ENCODE data around the gene TAS2R7. TPM values are rescaled to one million over a fixed set of nuclear protein-coding genes. Genes with fewer than 3 reads are reported as not detected.

The TAS2R7 gene
- total and polyA plus RNA-seq, 10 of the 15 experiments (the other 5 are each of a cell fraction or from before 2014, with no cell fraction given), result not detected

- Histone ChIP-seq H3K4me3 (no peak overlapping the region), H2AFZ (ENCODE audit: control insufficient read depth, low read depth, low read length) (no peak overlapping the region), H3K79me2 (ENCODE audit: control insufficient read depth, insufficient read depth, low read length) (no peaks in the 10 kb centered on the region), H3K36me3 (ENCODE audit: control insufficient read depth in 2 of 2, insufficient read depth in 2 of 2, low read length in 1 of 2) (no peaks in the 10 kb centered on the region), H3K4me2 (ENCODE audit: control insufficient read depth, insufficient read depth) (no peak overlapping the region), H4K20me1 (ENCODE audit: control insufficient read depth, insufficient read depth) (no peaks in the 10 kb centered on the region), H3K27ac (ENCODE audit: control insufficient read depth, insufficient read depth) (no peak overlapping the region), H3K9me3 (replicated peaks; ENCODE audit: control insufficient read depth, insufficient read depth, low read length) (no peaks in the 10 kb centered on the region), H3K9ac (ENCODE audit: control insufficient read depth, insufficient read depth, low read length) (no peak overlapping the region), H3K27me3 (replicated peaks in 1 of 2; ENCODE audit: control insufficient read depth in 2 of 2, insufficient read depth in 2 of 2, low read length in 1 of 2) (no peaks in the 10 kb centered on the region), H3K4me1 (ENCODE audit: control insufficient read depth, insufficient read depth, low read length) (no peaks in the 10 kb centered on the region)
- intact Hi-C loops (cut with micrococcal nuclease; ENCODE audit: unreplicated experiment) (no loop called here), in situ Hi-C loops (cut with MboI) (no loop called here)
- CTCF ChIA-PET, result interaction anchor here (2.1 kb wide), 1 partner anchor 374 kb away, joined by 6 read pairs; no protein-coding TSS in a partner anchor
- no peak for ATAC-seq
- DNase-seq (ENCODE audit: low read depth, low spot score), result no peak
- TF ChIP-seq EP300 (IDR thresholded peaks at IDR 0.05; ENCODE audit: borderline replicate concordance in 1 of 2, control insufficient read depth in 1 of 2, low read depth in 2 of 2, low read length in 2 of 2), result no peak
- no peak for TF ChIP-seq CREB1 (IDR thresholded peaks at IDR 0.05; ENCODE audit: low read depth)
- TF ChIP-seq FOXM1 (IDR thresholded peaks at IDR 0.05; ENCODE audit: low read depth, low read length), result no peak
- TF ChIP-seq BCL11A (IDR thresholded peaks at IDR 0.05; ENCODE audit: low read depth, low read length), result no peak
- no peak for TF ChIP-seq PML (IDR thresholded peaks at IDR 0.05; ENCODE audit: low read length)
- no peak for TF ChIP-seq JUNB (IDR thresholded peaks at IDR 0.05)
- no peak for TF ChIP-seq HDGF (IDR thresholded peaks at IDR 0.05)
- TF ChIP-seq CHD2 (IDR thresholded peaks at IDR 0.05; ENCODE audit: borderline replicate concordance, low read depth, low read length), result no peak
- no peak for TF ChIP-seq NKRF (conservative IDR thresholded peaks at IDR 0.05)
- no peak for TF ChIP-seq ZBED1 (IDR thresholded peaks at IDR 0.05; ENCODE audit: borderline replicate concordance)
- no peak for TF ChIP-seq POLR2A (IDR thresholded peaks at IDR 0.05; ENCODE audit: low read depth, low read length)
- TF ChIP-seq NFYB (IDR thresholded peaks at IDR 0.05; ENCODE audit: insufficient read depth, low read depth, low read length), result no peak
- no peak for TF ChIP-seq SPI1 (IDR thresholded peaks at IDR 0.05; ENCODE audit: borderline replicate concordance, insufficient read depth, low read depth, low read length)
- TF ChIP-seq TCF12 (IDR thresholded peaks at IDR 0.05; ENCODE audit: low read depth, low read length), result no peak
- no peak for TF ChIP-seq EED (IDR thresholded peaks at IDR 0.05; ENCODE audit: low read depth)
- SMC1A ChIA-PET (ENCODE audit: uncharacterized antibody, unreplicated experiment), result no interaction called here
- RAD21 ChIA-PET (ENCODE audit: unreplicated experiment), result interaction anchor here (1.6 kb wide), 1 partner anchor 374 kb away, joined by 4 read pairs; no protein-coding TSS in a partner anchor
- 92% methylated on average over 3 of the region's 3 CpGs for WGBS (ENCODE audit: insufficient coverage, insufficient replicate concordance, low lambda C conversion rate, missing lambda C conversion rate)
- POLR2A ChIA-PET, result no interaction called here
- no peak for FAIRE-seq
- no TSS peak for BruUV-seq (replicated peaks)
Observed at GRCh38 chr12:10824957-10825356, 22.5 kb upstream of the TAS2R7 start.
